Neural progenitor cell (in vitro differentiated cells): ENCODE measurements around the gene TNNI3.

Experiments used
- EZH2phosphoT487 ChIP-seq: fragments of 200-600 bp; sonication (generic); IDR thresholded peaks from 2 replicates; pipeline ENCODE4 v1.6.1; 2017; ENCODE audit warnings: antibody characterized with exemption
- TF ChIP-seq, protein P1 (sequence below): fragments of 200-600 bp; sonication (generic); IDR thresholded peaks from 2 replicates; pipeline ENCODE4 v1.5.1; 2017; ENCODE audit warnings: antibody characterized with exemption, mild to moderate bottlenecking

DNA sequence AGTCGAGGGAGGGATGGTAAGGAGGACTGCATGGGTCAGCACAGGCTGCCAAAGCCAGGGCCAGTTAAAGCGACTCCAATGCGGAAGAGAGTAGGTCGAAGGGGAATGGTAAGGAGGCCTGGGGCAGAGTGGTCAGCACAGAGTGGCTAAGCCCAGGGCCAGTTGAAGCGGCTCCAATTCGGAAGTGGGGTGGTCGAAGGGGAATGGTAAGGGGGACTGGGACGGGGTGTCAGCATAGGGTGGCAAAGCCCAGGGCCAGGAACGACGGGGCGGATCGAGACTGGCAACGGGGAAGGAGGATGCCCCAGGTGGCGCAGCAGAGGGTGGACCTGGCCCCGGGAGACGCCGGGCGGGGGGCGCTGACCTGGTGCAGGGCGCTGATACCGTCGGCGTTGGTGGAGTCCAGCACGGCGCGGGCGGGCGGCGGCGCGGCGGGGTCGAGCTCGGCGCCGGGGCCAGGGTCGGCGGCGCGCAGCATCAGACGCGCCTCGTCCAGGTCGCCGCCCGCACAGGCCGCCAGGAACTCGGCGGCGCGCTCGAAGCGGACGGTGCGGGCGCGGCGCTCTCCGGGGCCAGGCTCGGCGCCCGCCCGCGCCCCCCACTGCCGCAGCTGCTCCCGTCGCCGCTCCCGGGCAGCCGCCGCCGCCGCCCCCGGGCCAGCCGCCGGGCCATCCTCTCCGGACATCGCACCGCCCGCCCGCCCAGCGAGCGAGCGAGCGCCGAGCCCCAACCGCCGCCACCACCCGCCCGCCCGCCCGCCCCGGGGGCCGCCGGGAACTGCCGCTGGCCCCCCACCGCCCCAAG is 40.5 kb downstream of the TNNI3 start, which contains the start of gene PPP1R12C:
- TF ChIP-seq, protein P1, sequence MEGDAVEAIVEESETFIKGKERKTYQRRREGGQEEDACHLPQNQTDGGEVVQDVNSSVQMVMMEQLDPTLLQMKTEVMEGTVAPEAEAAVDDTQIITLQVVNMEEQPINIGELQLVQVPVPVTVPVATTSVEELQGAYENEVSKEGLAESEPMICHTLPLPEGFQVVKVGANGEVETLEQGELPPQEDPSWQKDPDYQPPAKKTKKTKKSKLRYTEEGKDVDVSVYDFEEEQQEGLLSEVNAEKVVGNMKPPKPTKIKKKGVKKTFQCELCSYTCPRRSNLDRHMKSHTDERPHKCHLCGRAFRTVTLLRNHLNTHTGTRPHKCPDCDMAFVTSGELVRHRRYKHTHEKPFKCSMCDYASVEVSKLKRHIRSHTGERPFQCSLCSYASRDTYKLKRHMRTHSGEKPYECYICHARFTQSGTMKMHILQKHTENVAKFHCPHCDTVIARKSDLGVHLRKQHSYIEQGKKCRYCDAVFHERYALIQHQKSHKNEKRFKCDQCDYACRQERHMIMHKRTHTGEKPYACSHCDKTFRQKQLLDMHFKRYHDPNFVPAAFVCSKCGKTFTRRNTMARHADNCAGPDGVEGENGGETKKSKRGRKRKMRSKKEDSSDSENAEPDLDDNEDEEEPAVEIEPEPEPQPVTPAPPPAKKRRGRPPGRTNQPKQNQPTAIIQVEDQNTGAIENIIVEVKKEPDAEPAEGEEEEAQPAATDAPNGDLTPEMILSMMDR, result no peak
- TF ChIP-seq EZH2phosphoT487, result no peak
